Mesenchymal stem cell (in vitro differentiated cells and primary cell): ENCODE results near the gene ACOT11.

Experiments used
- DNase-seq: peaks from one replicate; pipeline ENCODE4 v3.0.0-alpha.2; 2013
- H2AFZ ChIP-seq: one replicate; pipeline ENCODE4 v1.6.1; 2013; ENCODE audit warnings: low read depth, mild to moderate bottlenecking, control low read depth, inconsistent platforms, low read length, moderate library complexity
- H2AK5ac ChIP-seq: 2 replicates; pipeline ENCODE4 v1.6.1; 2013; ENCODE audit warnings: low read length, moderate library complexity, mild to moderate bottlenecking, inconsistent platforms; ENCODE audit not compliant: severe bottlenecking
- H2BK120ac ChIP-seq: one replicate; pipeline ENCODE4 v1.6.1; 2013; ENCODE audit warnings: low read depth, mild to moderate bottlenecking, inconsistent platforms, low read length, moderate library complexity
- H2BK12ac ChIP-seq, 2 experiments: one replicate each; pipeline ENCODE4 v1.6.1; 2013; ENCODE audit warnings: inconsistent platforms in 2 of 2, low read length in 2 of 2, mild to moderate bottlenecking in 2 of 2, moderate library complexity in 2 of 2, control low read depth in 1 of 2
- H2BK15ac ChIP-seq: one replicate; pipeline ENCODE4 v1.6.1; 2013; ENCODE audit warnings: mild to moderate bottlenecking, low read depth, inconsistent platforms; ENCODE audit not compliant: poor library complexity, severe bottlenecking
- H2BK5ac ChIP-seq: 2 replicates; pipeline ENCODE4 v1.6.1; 2013; ENCODE audit warnings: low read depth, mild to moderate bottlenecking, low read length, control low read depth, inconsistent platforms; ENCODE audit not compliant: poor library complexity, severe bottlenecking
- H3K14ac ChIP-seq, 2 experiments: one replicate each; pipeline ENCODE4 v1.6.1; 2013; ENCODE audit warnings: inconsistent platforms in 2 of 2, low read length in 2 of 2, control low read depth in 1 of 2, mild to moderate bottlenecking in 1 of 2, moderate library complexity in 1 of 2
- H3K18ac ChIP-seq, 2 experiments: one replicate each; pipeline ENCODE4 v1.6.1; 2013; ENCODE audit warnings: inconsistent platforms in 2 of 2, low read length in 2 of 2, control low read depth in 1 of 2, low read depth in 1 of 2, mild to moderate bottlenecking in 1 of 2
- H3K23ac ChIP-seq, 2 experiments: one replicate each; pipeline ENCODE4 v1.6.1; 2013; ENCODE audit warnings: inconsistent platforms in 2 of 2, low read length in 2 of 2, mild to moderate bottlenecking in 2 of 2, moderate library complexity in 2 of 2, control low read depth in 1 of 2
- H3K27ac ChIP-seq: 2 replicates; pipeline ENCODE4 v1.5.1; 2013; ENCODE audit warnings: mild to moderate bottlenecking, moderate library complexity, low read length, control low read depth, inconsistent platforms; ENCODE audit not compliant: poor library complexity, severe bottlenecking
- H3K27me3 ChIP-seq, 2 experiments: 2 replicates each; pipeline versions ENCODE4 v1.6.1 to v1.7.0; 2013; ENCODE audit warnings: low read length in 2 of 2, mild to moderate bottlenecking in 2 of 2, moderate library complexity in 2 of 2, control low read depth in 1 of 2, inconsistent platforms in 1 of 2; ENCODE audit not compliant: control insufficient read depth in 1 of 2, insufficient read depth in 1 of 2
- H3K36me3 ChIP-seq, 2 experiments: 2 replicates each; pipeline versions ENCODE4 v1.6.1 to v1.7.0; 2013; ENCODE audit warnings: low read length in 2 of 2, control low read depth in 1 of 2, inconsistent platforms in 1 of 2, low read depth in 1 of 2, mild to moderate bottlenecking in 1 of 2; ENCODE audit not compliant: insufficient read depth in 2 of 2, control insufficient read depth in 1 of 2
- H3K4ac ChIP-seq, 2 experiments: one replicate each; pipeline ENCODE4 v1.6.1; 2013; ENCODE audit warnings: inconsistent platforms in 2 of 2, low read length in 2 of 2, mild to moderate bottlenecking in 2 of 2, moderate library complexity in 2 of 2, control low read depth in 1 of 2, low read depth in 1 of 2
- H3K4me1 ChIP-seq: 2 replicates; pipeline ENCODE4 v1.6.1; 2013; ENCODE audit warnings: low read depth, low read length, control low read depth; ENCODE audit not compliant: control insufficient read depth, insufficient read depth
- H3K4me2 ChIP-seq: 2 replicates; pipeline ENCODE4 v1.6.1; 2013; ENCODE audit warnings: low read length, mild to moderate bottlenecking, inconsistent platforms; ENCODE audit not compliant: poor library complexity, severe bottlenecking
- H3K4me3 ChIP-seq, 2 experiments: 2 replicates each; pipeline versions ENCODE4 v1.5.1 to v1.7.0; 2013; ENCODE audit warnings: low read length in 2 of 2, mild to moderate bottlenecking in 2 of 2, control low read depth in 1 of 2, low read depth in 1 of 2; ENCODE audit not compliant: insufficient read depth in 1 of 2
- H3K79me1 ChIP-seq: replicated peaks from 2 replicates; pipeline ENCODE4 v1.6.1; 2013; ENCODE audit warnings: mild to moderate bottlenecking, control low read depth, low read length, inconsistent platforms; ENCODE audit not compliant: poor library complexity, severe bottlenecking
- H3K9ac ChIP-seq: 2 replicates; pipeline ENCODE4 v1.7.0; 2013; ENCODE audit warnings: mild to moderate bottlenecking, low read length, moderate library complexity
- H3K9me3 ChIP-seq: 2 replicates; pipeline ENCODE4 v1.7.0; 2013; ENCODE audit warnings: mild to moderate bottlenecking, low read length; ENCODE audit not compliant: control insufficient read depth
- H4K8ac ChIP-seq: one replicate; pipeline ENCODE4 v1.6.1; 2013; ENCODE audit warnings: inconsistent platforms, mild to moderate bottlenecking, low read length, moderate library complexity
- H4K91ac ChIP-seq: one replicate; pipeline ENCODE4 v1.6.1; 2013; ENCODE audit warnings: mild to moderate bottlenecking, low read length, inconsistent platforms
- WGBS: methylation state at CpG from one replicate; pipeline ENCODE4 v1.1.7; 2013; ENCODE audit warnings: mixed read lengths; 5-methylcytosine and 5-hydroxymethylcytosine counted together

Gene ACOT11

GRCh38 chr1:54557671-54558355, 9.8 kb downstream of the ACOT11 start:
- H3K27me3 ChIP-seq = peaks cover 0 to 15% of the 10 kb centered on the region in 2 experiments

GRCh38 chr1:54558434-54559030, 10.5 kb downstream of the ACOT11 start:
- no peak overlapping the region for H3K14ac ChIP-seq
- H3K36me3 ChIP-seq = no peaks in the 10 kb centered on the region
- H3K27me3 ChIP-seq = peaks cover 0 to 15% of the 10 kb centered on the region in 2 experiments
- no peak overlapping the region for H2BK5ac ChIP-seq
- no peak overlapping the region for H4K8ac ChIP-seq
- no peak overlapping the region for H2BK15ac ChIP-seq
- no peak overlapping the region for H2BK12ac ChIP-seq
- peak overlapping the region; percentile 3 to 30 for H3K18ac ChIP-seq
- no peak overlapping the region for H4K91ac ChIP-seq
- no peaks in the 10 kb centered on the region for H3K9me3 ChIP-seq
- H3K79me1 ChIP-seq = no peaks in the 10 kb centered on the region
- H2AK5ac ChIP-seq = no peak overlapping the region
- no peak overlapping the region for H3K4ac ChIP-seq
- no peak overlapping the region for H2AFZ ChIP-seq
- no peak overlapping the region for H3K4me2 ChIP-seq
- 86% methylated on average over 7 of the region's 7 CpGs for WGBS
- no peak overlapping the region for H2BK120ac ChIP-seq
- no peak overlapping the region for H3K23ac ChIP-seq
- no peaks in the 10 kb centered on the region for H3K4me1 ChIP-seq
- H3K9ac ChIP-seq = no peak overlapping the region
- no peak overlapping the region for H3K27ac ChIP-seq
- H3K4me3 ChIP-seq = no peak overlapping the region
- peak; percentile 9 for DNase-seq

More at GRCh38 chr1:54557671-54558355, 9.8 kb downstream of the ACOT11 start:
- H3K9me3 ChIP-seq = no peaks in the 10 kb centered on the region
- H2BK12ac ChIP-seq = no peak overlapping the region
- no peaks in the 10 kb centered on the region for H3K36me3 ChIP-seq
- H3K18ac ChIP-seq = no peak overlapping the region
- H4K8ac ChIP-seq = no peak overlapping the region
- H3K4me3 ChIP-seq = no peak overlapping the region
- H2BK15ac ChIP-seq = no peak overlapping the region
- DNase-seq = peak; percentile 50
- H3K4me1 ChIP-seq = no peaks in the 10 kb centered on the region
- no peak overlapping the region for H3K9ac ChIP-seq
- H3K27ac ChIP-seq = no peak overlapping the region
- no peak overlapping the region for H2BK5ac ChIP-seq
- 5% methylated on average over 2 of the region's 5 CpGs for WGBS
- no peak overlapping the region for H3K4me2 ChIP-seq
- H3K14ac ChIP-seq = no peak overlapping the region
- no peak overlapping the region for H2AK5ac ChIP-seq
- no peak overlapping the region for H4K91ac ChIP-seq
- no peak overlapping the region for H3K4ac ChIP-seq
- H2AFZ ChIP-seq = no peak overlapping the region
- no peaks in the 10 kb centered on the region for H3K79me1 ChIP-seq
- no peak overlapping the region for H3K23ac ChIP-seq
- no peak overlapping the region for H2BK120ac ChIP-seq

GRCh38 chr1:54559111-54559548, 11.1 kb downstream of the ACOT11 start:
- Histone ChIP-seq H3K9ac (no peak overlapping the region), H3K9me3 (no peaks in the 10 kb centered on the region), H2AFZ (no peak overlapping the region), H2BK12ac (no peak overlapping the region), H2AK5ac (no peak overlapping the region), H2BK5ac (no peak overlapping the region), H3K4me3 (no peak overlapping the region), H3K4ac (no peak overlapping the region), H4K8ac (no peak overlapping the region), H3K14ac (peak overlapping the region in 1 of 2 experiments; percentile 74), H3K18ac (no peak overlapping the region), H3K23ac (no peak overlapping the region), H3K4me1 (no peaks in the 10 kb centered on the region), H3K27me3 (peaks cover 0 to 15% of the 10 kb centered on the region in 2 experiments), H2BK15ac (no peak overlapping the region), H4K91ac (no peak overlapping the region), H3K36me3 (no peaks in the 10 kb centered on the region), H3K27ac (no peak overlapping the region), H3K4me2 (no peak overlapping the region), H2BK120ac (no peak overlapping the region), H3K79me1 (no peaks in the 10 kb centered on the region)
- DNase-seq = no peak
- 88% methylated on average over 7 of the region's 9 CpGs for WGBS

- H4K8ac ChIP-seq = peak overlapping the region; percentile 76
- peaks cover 0 to 22% of the 10 kb centered on the region in 2 experiments for H3K27me3 ChIP-seq
- no peak overlapping the region for H3K9ac ChIP-seq
- no peaks in the 10 kb centered on the region for H3K36me3 ChIP-seq
- H3K4me3 ChIP-seq = no peak overlapping the region
- H2BK15ac ChIP-seq = no peak overlapping the region
- no peaks in the 10 kb centered on the region for H3K79me1 ChIP-seq
- 90% methylated on average over 3 of the region's 3 CpGs for WGBS
- H4K91ac ChIP-seq = peak overlapping the region; percentile 61
- no peak overlapping the region for H2BK120ac ChIP-seq
- no peak for DNase-seq
- no peaks in the 10 kb centered on the region for H3K9me3 ChIP-seq
- H3K27ac ChIP-seq = no peak overlapping the region
- no peak overlapping the region for H3K4me2 ChIP-seq
- H3K4me1 ChIP-seq = no peaks in the 10 kb centered on the region
- H2BK12ac ChIP-seq = peak overlapping the region in 1 of 2 experiments; percentile 18
- H2AFZ ChIP-seq = no peak overlapping the region
- H3K14ac ChIP-seq = peak overlapping the region in 1 of 2 experiments; percentile 51
- H3K4ac ChIP-seq = peak overlapping the region in 1 of 2 experiments; percentile 71
- no peak overlapping the region for H3K18ac ChIP-seq
- no peak overlapping the region for H3K23ac ChIP-seq
- H2AK5ac ChIP-seq = no peak overlapping the region
- H2BK5ac ChIP-seq = no peak overlapping the region
These were observed 11.8 kb downstream of the ACOT11 start for GRCh38 chr1:54559771-54560231.
